Stimulated activated CD8-positive, alpha-beta memory T cell treated with anti-CD3 and anti-CD28 coated beads, Interleukin-7, amount 100 ng/mL, for 48 hours (primary cell): ENCODE data around the gene ZDHHC17.

Experiments used
- DNase-seq, 2 donors: peaks; one replicate each; pipeline ENCODE4 v3.0.0-alpha.2; 2020; ENCODE audit warnings: low read depth in 1 of 2; ENCODE audit errors: extremely low read depth in 1 of 2

ZDHHC17 gene

GRCh38 chr12:76874491-76875190 is 110.7 kb downstream of the ZDHHC17 start:
- no peak for DNase-seq

- DNase-seq, result no peak
Measured at GRCh38 chr12:76876696-76877229, 112.8 kb downstream of the ZDHHC17 start.

- DNase-seq, result no peak
Measured at GRCh38 chr12:76878099-76878898, 114.4 kb downstream of the ZDHHC17 start.

GRCh38 chr12:76878899-76879709 is 115.2 kb downstream of the ZDHHC17 start, which contains the start of gene CSRP2:
CSRP2 (minus strand) TSS chr12:76879019; CDS start chr12:76866260, 12,759 bp downstream.
- DNase-seq, result peak; percentile 32 to 44

GRCh38 chr12:76879710-76880518 is 116.0 kb downstream of the ZDHHC17 start:
- DNase-seq, result no peak

GRCh38 chr12:76880519-76881023 is 116.7 kb downstream of the ZDHHC17 start:
- DNase-seq, result no peak

- no peak for DNase-seq
Measured at GRCh38 chr12:76881142-76881541, 117.2 kb downstream of the ZDHHC17 start.

GRCh38 chr12:76882367-76882766 is 118.5 kb downstream of the ZDHHC17 start:
- DNase-seq, result no peak

GRCh38 chr12:76883151-76883550 is 119.2 kb downstream of the ZDHHC17 start:
- no peak for DNase-seq

GRCh38 chr12:76883811-76884210 is 119.9 kb downstream of the ZDHHC17 start:
- DNase-seq, result no peak

GRCh38 chr12:76888775-76889174 is 124.9 kb downstream of the ZDHHC17 start:
- no peak for DNase-seq

- DNase-seq, result peak in 1 of 2 donors; percentile 56
Measured at GRCh38 chr12:76890151-76891143, 126.5 kb downstream of the ZDHHC17 start.

GRCh38 chr12:76891609-76892008 is 127.7 kb downstream of the ZDHHC17 start:
- no peak for DNase-seq

GRCh38 chr12:76895796-76896195 is 131.9 kb downstream of the ZDHHC17 start:
- no peak for DNase-seq

GRCh38 chr12:76896274-76896673 is 132.4 kb downstream of the ZDHHC17 start:
- DNase-seq, result no peak

- DNase-seq, result no peak
Measured at GRCh38 chr12:76898442-76898841, 134.5 kb downstream of the ZDHHC17 start.

- DNase-seq, result no peak
Measured at GRCh38 chr12:76899522-76899921, 135.6 kb downstream of the ZDHHC17 start.

GRCh38 chr12:76901628-76902380 is 137.9 kb downstream of the ZDHHC17 start:
- no peak for DNase-seq
